ENCODE results near the gene ACO2. TPM values are rescaled to one million over a fixed set of nuclear protein-coding genes. Genes with fewer than 3 reads are reported as not detected.

ACO2 gene
- total RNA-seq, 1 donor from 2014 or later, result 835 TPM

DNA sequence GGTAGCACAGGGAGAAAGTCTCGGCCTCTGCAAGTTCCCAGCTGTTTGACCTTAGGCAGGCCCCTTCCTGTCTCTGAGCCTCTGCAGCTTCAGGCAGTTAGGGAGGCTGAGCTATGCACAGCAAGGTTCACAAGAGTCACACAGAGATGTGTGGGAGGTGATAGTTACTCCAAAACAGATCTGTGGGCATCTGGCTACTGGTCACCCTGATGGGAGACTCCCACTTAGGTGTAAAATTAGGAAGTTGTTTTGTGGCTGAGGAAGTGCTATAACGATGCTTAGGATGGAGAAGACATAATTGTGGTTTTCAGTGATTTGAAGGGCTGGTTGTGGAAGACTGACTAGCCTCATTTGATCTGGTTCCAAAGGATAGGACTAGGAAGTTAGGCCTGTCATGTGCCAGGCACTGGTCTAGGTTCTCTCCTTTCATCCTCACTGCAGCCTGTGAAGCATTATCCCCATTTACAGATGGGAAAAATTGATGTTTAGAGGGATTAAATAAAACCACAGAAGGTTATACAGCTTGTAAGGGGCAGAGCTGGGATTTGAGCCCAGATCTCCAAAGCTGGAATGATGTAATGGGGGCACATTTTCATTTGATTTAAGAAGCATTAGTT is 13.5 kb downstream of the ACO2 start:
- intact Hi-C loops (cut with DNase I), result no loop called here
- no peak for DNase-seq
- ATAC-seq (ENCODE audit: poor library complexity), result no peak

- intact Hi-C loops (cut with DNase I), result no loop called here
- DNase-seq (no peak), ATAC-seq (ENCODE audit: poor library complexity) (no peak)
These were observed 16.1 kb downstream of the ACO2 start for GRCh38 chr22:41485033-41485432.

GRCh38 chr22:41487037-41487935 is 18.4 kb downstream of the ACO2 start:
- ATAC-seq (ENCODE audit: poor library complexity), result no peak
- intact Hi-C loops (cut with DNase I), result no loop called here

GRCh38 chr22:41488076-41488475 is 19.2 kb downstream of the ACO2 start:
- no peak for ATAC-seq (ENCODE audit: poor library complexity)
- intact Hi-C loops (cut with DNase I), result no loop called here
- DNase-seq, result no peak

More at GRCh38 chr22:41487037-41487935, 18.4 kb downstream of the ACO2 start:
- DNase-seq, result no peak

- intact Hi-C loops (cut with DNase I), result no loop called here
- DNase-seq (no peak), ATAC-seq (ENCODE audit: poor library complexity) (no peak)
These were observed 19.9 kb downstream of the ACO2 start for GRCh38 chr22:41488596-41489385.

GRCh38 chr22:41491374-41492100 is 22.6 kb downstream of the ACO2 start:
- DNase-seq, result no peak
- intact Hi-C loops (cut with DNase I), result no loop called here
- ATAC-seq (ENCODE audit: poor library complexity), result peak; percentile 28

DNA sequence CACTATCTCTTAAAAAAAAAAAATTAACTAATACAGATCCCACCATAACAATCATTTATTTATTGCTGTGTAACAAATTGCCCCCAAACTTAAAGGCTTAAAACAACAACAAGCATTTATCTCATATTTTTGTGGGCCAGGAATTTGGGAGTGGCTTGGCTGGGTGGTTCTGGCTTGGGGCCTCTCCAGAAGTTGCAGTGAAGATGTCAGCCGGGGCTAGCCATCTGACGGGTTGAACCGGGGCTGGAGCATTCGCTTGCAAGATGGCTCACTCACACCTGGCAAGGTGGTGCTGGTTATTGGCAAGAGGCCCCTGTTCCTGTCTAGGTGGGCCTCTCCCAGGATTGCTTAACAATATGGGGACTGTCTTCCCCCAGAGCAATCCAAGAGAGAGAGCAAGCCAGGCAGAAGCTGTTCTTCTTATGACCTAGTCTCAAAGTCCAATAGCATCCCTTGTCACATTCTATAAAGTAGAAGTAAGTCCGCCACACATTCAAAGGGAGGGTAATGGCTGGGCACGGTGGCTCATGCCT is 29.5 kb downstream of the ACO2 start:
- no peak for DNase-seq
- ATAC-seq (ENCODE audit: poor library complexity), result peak; percentile 19

DNA sequence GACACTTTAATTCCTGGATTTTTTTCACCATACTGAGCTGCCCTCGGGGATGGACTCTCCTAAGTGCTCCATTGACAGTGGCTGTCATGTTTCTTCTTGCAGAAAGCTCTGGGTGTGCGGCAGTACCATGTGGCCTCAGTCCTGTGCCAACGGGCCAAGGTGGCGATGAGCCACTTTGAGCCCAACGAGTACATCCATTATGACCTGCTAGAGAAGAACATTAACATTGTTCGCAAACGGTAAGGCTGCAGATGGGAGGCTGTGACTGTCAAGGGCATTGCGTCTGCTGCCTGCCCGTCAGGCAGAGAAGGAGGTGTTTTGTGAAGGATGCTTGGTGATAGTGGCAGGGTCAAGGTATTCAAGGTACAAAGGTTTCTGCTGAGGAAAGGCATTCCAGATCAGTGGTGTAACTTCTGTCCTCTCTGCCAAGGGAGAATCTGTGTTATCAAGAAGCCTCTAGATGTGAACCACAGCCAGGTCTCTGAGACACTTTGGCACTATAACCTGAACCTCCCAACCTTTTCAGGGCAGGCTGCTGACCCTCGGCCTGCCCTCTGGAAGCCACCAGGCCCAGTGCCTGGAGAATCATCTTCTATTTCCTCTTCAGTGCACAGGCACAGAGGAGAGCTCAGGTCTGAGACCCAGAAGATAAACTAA is 30.8 kb downstream of the ACO2 start:
- no peak for DNase-seq
- intact Hi-C loops (cut with DNase I), result no loop called here
- ATAC-seq (ENCODE audit: poor library complexity), result peak; percentile 13

More for the DNA sequence above, 29.5 kb downstream of the ACO2 start:
- intact Hi-C loops (cut with DNase I), result no loop called here

DNA sequence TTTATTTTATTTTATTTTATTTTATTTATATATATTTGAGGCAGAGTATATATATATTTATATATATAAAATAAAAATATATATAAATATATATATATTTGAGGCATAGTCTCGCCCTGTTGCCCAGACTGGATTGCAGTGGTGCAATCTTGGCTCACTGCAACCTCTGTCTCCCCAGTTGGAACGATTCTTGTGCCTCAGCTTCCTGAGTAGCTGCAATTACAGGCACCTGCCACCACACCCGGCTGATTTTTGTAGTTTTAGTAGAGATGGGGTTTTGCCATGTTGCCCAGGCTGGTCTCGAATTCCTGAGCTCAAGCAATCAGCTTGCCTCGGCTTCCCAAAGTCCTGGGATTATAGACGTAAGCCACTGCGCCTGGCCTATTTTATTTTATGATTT is 31.4 kb downstream of the ACO2 start:
- DNase-seq (peak; percentile 14), ATAC-seq (ENCODE audit: poor library complexity) (no peak)
- intact Hi-C loops (cut with DNase I), result no loop called here

- intact Hi-C loops (cut with DNase I), result no loop called here
- ATAC-seq (ENCODE audit: poor library complexity), result no peak
- DNase-seq, result peak; percentile 13
These were observed 32.3 kb downstream of the ACO2 start for GRCh38 chr22:41501209-41501608.

- DNase-seq (peak; percentile 73), ATAC-seq (ENCODE audit: poor library complexity) (peak; percentile 61)
- intact Hi-C loops (cut with DNase I), result no loop called here
These were observed 35.5 kb downstream of the ACO2 start for GRCh38 chr22:41504397-41504796.

GRCh38 chr22:41504816-41505215 is 35.9 kb downstream of the ACO2 start:
- intact Hi-C loops (cut with DNase I), result loop anchor here (5.0 kb wide), 1 partner anchor 33 kb away; no protein-coding TSS in a partner anchor
- no peak for ATAC-seq (ENCODE audit: poor library complexity)
- no peak for DNase-seq

DNA sequence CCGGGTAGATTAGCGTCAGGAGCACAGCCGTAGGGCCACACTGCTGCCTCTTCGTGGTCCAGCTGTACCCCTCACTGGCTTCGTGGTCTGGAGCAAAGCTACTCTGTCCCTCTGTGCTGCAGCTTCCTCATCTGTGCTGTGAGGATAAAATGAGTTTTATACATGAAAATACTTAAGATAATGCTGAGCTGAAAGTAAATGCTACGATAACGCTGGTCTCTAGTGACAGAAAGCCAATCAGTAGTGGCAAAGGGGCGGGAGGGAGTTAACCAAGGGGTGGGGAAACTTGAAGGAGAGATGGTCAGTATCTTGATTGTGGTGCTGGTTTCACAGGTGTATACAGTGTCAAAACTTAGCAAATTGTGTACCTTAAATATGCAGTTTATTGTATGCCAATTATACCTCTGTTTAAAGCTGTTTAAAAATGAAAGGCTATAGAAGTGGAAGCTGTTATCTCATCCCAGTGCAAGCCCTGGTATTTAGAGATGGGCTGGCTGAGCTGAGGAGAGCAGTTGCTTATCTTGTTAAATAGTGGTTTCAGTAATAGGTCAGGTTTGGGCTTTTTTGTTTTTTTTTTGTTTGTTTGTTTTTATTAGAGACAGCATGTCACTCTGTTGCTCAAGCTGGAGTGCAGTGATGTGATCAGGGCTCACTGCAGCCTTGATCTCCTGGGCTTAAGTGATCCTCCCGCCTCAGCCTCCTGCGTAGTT is 36.7 kb downstream of the ACO2 start:
- ATAC-seq (ENCODE audit: poor library complexity), result no peak
- intact Hi-C loops (cut with DNase I), result loop anchor here (5.0 kb wide), 1 partner anchor 33 kb away; no protein-coding TSS in a partner anchor
- no peak for DNase-seq

DNA sequence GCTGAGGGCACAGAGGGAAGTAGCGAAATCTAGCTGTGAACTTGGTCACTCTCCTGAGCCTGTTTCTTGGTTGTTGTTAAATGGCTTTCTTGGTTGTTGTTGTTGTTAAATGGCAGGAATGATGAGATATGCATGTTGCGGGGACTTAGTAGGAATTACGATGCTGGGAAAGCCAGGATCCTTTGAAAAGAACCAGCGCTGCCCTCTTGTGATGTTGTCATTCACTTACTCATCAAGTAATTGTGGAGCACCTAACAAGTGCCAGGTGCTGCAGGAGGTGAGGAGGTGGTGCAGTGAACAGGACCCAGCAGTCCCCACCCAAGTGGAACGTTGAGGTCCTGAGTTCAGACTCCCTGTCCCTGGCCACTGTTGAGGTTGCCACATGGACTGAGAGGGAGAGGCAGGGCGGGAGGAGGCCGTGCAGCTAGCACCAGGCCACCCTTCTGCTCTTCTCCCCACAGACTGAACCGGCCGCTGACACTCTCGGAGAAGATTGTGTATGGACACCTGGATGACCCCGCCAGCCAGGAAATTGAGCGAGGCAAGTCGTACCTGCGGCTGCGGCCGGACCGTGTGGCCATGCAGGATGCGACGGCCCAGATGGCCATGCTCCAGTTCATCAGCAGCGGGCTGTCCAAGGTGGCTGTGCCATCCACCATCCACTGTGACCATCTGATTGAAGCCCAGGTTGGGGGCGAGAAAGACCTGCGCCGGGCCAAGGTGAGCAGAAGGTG is 38.6 kb downstream of the ACO2 start:
- ATAC-seq (ENCODE audit: poor library complexity) (no peak), DNase-seq (no peak)
- intact Hi-C loops (cut with DNase I), result loop anchor here (5.0 kb wide), 1 partner anchor 35 kb away; no protein-coding TSS in a partner anchor

GRCh38 chr22:41508770-41509170 is 39.9 kb downstream of the ACO2 start:
- DNase-seq, result peak; percentile 71
- ATAC-seq (ENCODE audit: poor library complexity), result peak; percentile 43
- intact Hi-C loops (cut with DNase I), result loop anchor here (5.0 kb wide), 1 partner anchor 36 kb away; no protein-coding TSS in a partner anchor

GRCh38 chr22:41511521-41511968 is 42.6 kb downstream of the ACO2 start:
- intact Hi-C loops (cut with DNase I), result no loop called here
- ATAC-seq (ENCODE audit: poor library complexity) (peak; percentile 66), DNase-seq (no peak)
